Liver (tissue), 3 donors: ENCODE results near the gene SMC4.

Experiments used
- EGR1 ChIP-seq, 2 donors: IDR thresholded peaks; 2 replicates each; pipeline ENCODE4 v1.6.1; 2016 to 2018; ENCODE audit warnings: antibody characterized with exemption in 2 of 2, low read depth in 2 of 2
- FOXA1 ChIP-seq: IDR thresholded peaks from 2 replicates; pipeline ENCODE4 v1.6.1; 2016; ENCODE audit warnings: antibody characterized with exemption
- HNF4G ChIP-seq: IDR thresholded peaks from 2 replicates; pipeline ENCODE4 v1.6.1; 2016; ENCODE audit warnings: antibody characterized with exemption
- JUND ChIP-seq, 2 donors: IDR thresholded peaks; 2 replicates each; pipeline ENCODE4 v1.6.1; 2016; ENCODE audit warnings: antibody characterized with exemption in 2 of 2
- RAD21 ChIP-seq, 2 donors: IDR thresholded peaks; 2 replicates each; pipeline ENCODE4 v1.6.1; 2016; ENCODE audit warnings: antibody characterized with exemption in 2 of 2, mild to moderate bottlenecking in 2 of 2
- TAF1 ChIP-seq: conservative IDR thresholded peaks from 2 replicates; pipeline ENCODE4 v1.6.1; 2016; ENCODE audit warnings: antibody characterized with exemption, mild to moderate bottlenecking
- YY1 ChIP-seq: IDR thresholded peaks from 2 replicates; pipeline ENCODE4 v1.6.1; 2016; ENCODE audit warnings: antibody characterized with exemption, mild to moderate bottlenecking
- TF ChIP-seq, protein P1 (sequence below): fragments of 150-350 bp; IDR thresholded peaks from 2 replicates; pipeline ENCODE4 v1.5.1; 2017; ENCODE audit warnings: improper control_type of control experiment, low read depth, low read length; ENCODE audit not compliant: missing input control
- TF ChIP-seq, protein P2 (sequence below): IDR thresholded peaks from 2 replicates; pipeline ENCODE4 v1.6.1; 2016; ENCODE audit warnings: antibody characterized with exemption, mild to moderate bottlenecking
- TF ChIP-seq, protein P3 (sequence below): IDR thresholded peaks from 2 replicates; pipeline ENCODE4 v1.6.1; 2016; ENCODE audit warnings: antibody characterized with exemption
- TF ChIP-seq, protein P4 (sequence below): IDR thresholded peaks from 2 replicates; pipeline ENCODE4 v1.6.1; 2016; ENCODE audit warnings: antibody characterized with exemption
- donor health status: healthy.
- donor health status: healthy.

DNA sequence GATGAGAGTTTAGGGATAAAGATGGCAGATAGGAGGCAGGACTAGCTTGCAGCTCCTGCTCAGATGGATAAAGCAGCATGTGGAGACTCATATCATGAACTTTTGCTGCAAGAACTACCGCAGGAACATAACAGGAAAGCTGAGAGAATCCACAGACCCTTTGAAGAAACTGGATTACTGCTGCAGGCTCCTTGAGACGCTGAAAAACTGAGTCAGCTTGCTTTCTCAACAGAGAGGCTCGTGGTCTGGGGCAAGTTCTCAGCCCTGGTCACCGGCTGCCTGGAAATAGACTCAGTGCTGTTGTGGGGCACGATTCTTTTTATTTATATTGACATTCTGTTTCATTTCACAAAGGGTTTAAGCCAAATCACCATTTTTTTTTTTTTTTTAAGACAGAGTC lies 78.9 kb downstream of the SMC4 start:
- TF ChIP-seq, protein P1, sequence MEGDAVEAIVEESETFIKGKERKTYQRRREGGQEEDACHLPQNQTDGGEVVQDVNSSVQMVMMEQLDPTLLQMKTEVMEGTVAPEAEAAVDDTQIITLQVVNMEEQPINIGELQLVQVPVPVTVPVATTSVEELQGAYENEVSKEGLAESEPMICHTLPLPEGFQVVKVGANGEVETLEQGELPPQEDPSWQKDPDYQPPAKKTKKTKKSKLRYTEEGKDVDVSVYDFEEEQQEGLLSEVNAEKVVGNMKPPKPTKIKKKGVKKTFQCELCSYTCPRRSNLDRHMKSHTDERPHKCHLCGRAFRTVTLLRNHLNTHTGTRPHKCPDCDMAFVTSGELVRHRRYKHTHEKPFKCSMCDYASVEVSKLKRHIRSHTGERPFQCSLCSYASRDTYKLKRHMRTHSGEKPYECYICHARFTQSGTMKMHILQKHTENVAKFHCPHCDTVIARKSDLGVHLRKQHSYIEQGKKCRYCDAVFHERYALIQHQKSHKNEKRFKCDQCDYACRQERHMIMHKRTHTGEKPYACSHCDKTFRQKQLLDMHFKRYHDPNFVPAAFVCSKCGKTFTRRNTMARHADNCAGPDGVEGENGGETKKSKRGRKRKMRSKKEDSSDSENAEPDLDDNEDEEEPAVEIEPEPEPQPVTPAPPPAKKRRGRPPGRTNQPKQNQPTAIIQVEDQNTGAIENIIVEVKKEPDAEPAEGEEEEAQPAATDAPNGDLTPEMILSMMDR: no peak
- TF ChIP-seq, protein P2, sequence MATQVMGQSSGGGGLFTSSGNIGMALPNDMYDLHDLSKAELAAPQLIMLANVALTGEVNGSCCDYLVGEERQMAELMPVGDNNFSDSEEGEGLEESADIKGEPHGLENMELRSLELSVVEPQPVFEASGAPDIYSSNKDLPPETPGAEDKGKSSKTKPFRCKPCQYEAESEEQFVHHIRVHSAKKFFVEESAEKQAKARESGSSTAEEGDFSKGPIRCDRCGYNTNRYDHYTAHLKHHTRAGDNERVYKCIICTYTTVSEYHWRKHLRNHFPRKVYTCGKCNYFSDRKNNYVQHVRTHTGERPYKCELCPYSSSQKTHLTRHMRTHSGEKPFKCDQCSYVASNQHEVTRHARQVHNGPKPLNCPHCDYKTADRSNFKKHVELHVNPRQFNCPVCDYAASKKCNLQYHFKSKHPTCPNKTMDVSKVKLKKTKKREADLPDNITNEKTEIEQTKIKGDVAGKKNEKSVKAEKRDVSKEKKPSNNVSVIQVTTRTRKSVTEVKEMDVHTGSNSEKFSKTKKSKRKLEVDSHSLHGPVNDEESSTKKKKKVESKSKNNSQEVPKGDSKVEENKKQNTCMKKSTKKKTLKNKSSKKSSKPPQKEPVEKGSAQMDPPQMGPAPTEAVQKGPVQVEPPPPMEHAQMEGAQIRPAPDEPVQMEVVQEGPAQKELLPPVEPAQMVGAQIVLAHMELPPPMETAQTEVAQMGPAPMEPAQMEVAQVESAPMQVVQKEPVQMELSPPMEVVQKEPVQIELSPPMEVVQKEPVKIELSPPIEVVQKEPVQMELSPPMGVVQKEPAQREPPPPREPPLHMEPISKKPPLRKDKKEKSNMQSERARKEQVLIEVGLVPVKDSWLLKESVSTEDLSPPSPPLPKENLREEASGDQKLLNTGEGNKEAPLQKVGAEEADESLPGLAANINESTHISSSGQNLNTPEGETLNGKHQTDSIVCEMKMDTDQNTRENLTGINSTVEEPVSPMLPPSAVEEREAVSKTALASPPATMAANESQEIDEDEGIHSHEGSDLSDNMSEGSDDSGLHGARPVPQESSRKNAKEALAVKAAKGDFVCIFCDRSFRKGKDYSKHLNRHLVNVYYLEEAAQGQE: no peak
- TF ChIP-seq HNF4G: no peak
- TF ChIP-seq, protein P3, sequence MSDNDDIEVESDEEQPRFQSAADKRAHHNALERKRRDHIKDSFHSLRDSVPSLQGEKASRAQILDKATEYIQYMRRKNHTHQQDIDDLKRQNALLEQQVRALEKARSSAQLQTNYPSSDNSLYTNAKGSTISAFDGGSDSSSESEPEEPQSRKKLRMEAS: no peak
- TF ChIP-seq RAD21 (IDR thresholded peaks at IDR 0.05): no peak
- TF ChIP-seq, protein P4, sequence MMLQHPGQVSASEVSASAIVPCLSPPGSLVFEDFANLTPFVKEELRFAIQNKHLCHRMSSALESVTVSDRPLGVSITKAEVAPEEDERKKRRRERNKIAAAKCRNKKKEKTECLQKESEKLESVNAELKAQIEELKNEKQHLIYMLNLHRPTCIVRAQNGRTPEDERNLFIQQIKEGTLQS: no peak
- TF ChIP-seq EGR1 (IDR thresholded peaks at IDR 0.05; ENCODE audit: low read depth in 2 of 2): no peak
- TF ChIP-seq FOXA1: no peak
- no peak for TF ChIP-seq JUND (IDR thresholded peaks at IDR 0.05)
- no peak for TF ChIP-seq TAF1
- TF ChIP-seq YY1: no peak
